NT2/D1 (cell line): ENCODE measurements around the gene MAML1.

Experiments used
- YY1 ChIP-seq: IDR thresholded peaks from 2 replicates; pipeline ENCODE4 v1.6.1; 2011; ENCODE audit not compliant: insufficient read length, insufficient read depth
- ZNF274 ChIP-seq: IDR thresholded peaks from 2 replicates; pipeline ENCODE4 v1.6.1; 2011; ENCODE audit warnings: mild to moderate bottlenecking, low read depth, low read length

- TF ChIP-seq YY1: no peak
- TF ChIP-seq ZNF274: no peak
Measured at GRCh38 chr5:179795863-179796833, 63.5 kb downstream of the MAML1 start.
